ENCODE measurements around the gene ACTN1. TPM values are rescaled to one million over a fixed set of nuclear protein-coding genes. Genes with fewer than 3 reads are reported as not detected.

The ACTN1 gene
- total RNA-seq, 4 donors from 2014 or later: 40.3 to 585 (median 80.1) TPM

DNA sequence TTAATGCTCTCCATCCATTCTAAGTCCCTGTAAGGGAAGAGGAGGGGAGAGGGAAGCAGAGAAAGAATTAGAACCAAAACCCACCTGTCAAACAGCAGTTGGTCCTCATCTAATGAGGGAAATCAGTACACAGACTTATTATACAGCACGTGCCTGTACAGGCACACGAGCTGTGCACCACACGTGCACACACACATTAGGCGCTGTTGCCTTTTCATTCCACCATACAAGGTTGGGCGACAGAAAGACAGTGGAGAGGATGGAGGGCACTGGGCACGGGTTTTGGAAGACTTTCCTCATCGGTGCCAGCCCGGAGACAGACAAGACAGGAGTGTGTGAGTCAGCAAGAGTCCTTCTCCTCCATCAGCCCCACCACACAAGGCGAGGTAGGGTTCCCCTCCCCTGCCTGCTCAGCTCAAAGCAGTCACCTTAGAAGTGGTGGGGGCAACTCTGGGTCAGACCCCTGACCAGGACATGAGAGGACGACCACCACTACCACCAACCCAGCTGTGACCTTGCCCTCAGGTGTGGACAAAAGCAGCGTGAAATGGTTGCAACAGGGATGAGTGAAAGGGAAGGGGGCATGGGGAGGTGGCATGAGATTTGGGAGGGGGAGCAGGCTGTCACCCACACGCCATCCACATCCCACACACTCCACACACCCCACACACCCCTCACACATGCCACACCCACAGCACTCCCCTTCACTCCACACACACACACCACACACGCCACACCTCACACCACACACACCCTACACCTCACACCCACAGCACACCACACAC lies 80.7 kb downstream of the ACTN1 start:
- H3K9me3 ChIP-seq: no peaks in the 10 kb centered on the region

DNA sequence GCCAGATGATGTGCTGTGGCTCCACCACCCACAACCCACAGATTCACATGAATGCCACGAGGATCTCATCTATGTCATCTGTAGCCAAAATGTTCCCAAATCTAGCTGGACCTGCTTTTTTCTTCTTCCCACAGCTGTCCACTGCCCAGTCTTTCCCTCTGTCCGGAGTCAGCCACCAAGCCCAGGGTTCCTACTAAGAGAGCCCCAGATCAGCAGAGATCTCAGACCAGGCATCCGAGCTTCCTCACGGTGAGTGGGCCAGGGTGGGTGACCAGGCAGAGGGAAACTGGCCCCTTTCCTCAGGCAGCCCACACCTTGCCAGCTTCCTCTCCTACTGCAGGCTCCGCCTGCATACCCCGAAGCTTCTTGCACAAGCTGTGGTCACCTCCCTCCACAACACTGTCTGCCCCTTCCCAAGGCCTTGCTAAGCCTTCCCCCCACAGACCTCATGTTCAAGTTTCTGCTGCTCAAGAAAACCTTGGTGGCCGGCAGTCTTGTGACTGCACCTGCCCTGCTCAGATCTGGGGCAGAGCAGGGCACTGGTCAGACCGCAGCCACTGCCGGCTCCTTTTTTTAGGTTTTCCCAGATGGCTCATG lies 81.4 kb downstream of the ACTN1 start:
- Histone ChIP-seq H3K4me1 (no peaks in the 10 kb centered on the region), H3K27ac (peak overlapping the region in 1 of 4 donors; percentile 46), H3K27me3 (no peaks in the 10 kb centered on the region), H3K4me3 (no peak overlapping the region), H3K36me3 (peaks cover 0 to 42% (median 0%) of the 10 kb centered on the region in 3 donors), H3K9me3 (no peaks in the 10 kb centered on the region)
- no peak for DNase-seq
- TF ChIP-seq, protein P1, sequence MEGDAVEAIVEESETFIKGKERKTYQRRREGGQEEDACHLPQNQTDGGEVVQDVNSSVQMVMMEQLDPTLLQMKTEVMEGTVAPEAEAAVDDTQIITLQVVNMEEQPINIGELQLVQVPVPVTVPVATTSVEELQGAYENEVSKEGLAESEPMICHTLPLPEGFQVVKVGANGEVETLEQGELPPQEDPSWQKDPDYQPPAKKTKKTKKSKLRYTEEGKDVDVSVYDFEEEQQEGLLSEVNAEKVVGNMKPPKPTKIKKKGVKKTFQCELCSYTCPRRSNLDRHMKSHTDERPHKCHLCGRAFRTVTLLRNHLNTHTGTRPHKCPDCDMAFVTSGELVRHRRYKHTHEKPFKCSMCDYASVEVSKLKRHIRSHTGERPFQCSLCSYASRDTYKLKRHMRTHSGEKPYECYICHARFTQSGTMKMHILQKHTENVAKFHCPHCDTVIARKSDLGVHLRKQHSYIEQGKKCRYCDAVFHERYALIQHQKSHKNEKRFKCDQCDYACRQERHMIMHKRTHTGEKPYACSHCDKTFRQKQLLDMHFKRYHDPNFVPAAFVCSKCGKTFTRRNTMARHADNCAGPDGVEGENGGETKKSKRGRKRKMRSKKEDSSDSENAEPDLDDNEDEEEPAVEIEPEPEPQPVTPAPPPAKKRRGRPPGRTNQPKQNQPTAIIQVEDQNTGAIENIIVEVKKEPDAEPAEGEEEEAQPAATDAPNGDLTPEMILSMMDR (IDR thresholded peaks at IDR 0.05): no peak
- TF ChIP-seq POLR2A (IDR thresholded peaks at IDR 0.05): no peak

More for the DNA sequence above, 80.7 kb downstream of the ACTN1 start:
- H3K27ac ChIP-seq: peak overlapping the region in 2 of 4 donors; percentile 46
- no peak overlapping the region for H3K4me3 ChIP-seq
- no peak for DNase-seq
- no peaks in the 10 kb centered on the region for H3K27me3 ChIP-seq
- no peak for TF ChIP-seq POLR2A (IDR thresholded peaks at IDR 0.05)
- TF ChIP-seq, protein P1 (IDR thresholded peaks at IDR 0.05): no peak
- no peaks in the 10 kb centered on the region for H3K4me1 ChIP-seq
- H3K36me3 ChIP-seq: peaks cover 0 to 50% (median 0%) of the 10 kb centered on the region in 3 donors

DNA sequence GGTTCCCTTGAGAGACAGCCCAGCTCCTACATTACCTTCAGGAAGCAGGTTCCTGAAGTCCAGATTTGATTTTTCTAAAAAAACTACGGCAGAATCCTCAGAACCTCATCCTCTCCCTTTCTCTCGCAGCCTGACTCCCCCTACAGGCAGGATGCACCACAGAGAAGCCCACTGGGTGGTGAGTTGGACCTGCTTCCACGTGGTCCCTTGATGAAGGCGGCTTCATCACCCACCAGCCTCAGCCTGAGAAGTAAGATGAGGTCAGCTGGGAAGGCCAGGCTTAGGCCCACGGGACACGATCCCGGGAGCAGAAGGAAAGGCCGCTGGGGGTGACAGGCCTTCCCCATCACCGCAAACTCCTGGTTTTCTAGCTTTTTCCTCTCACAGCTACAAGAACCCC lies 83.0 kb downstream of the ACTN1 start:
- no peaks in the 10 kb centered on the region for H3K4me1 ChIP-seq

DNA sequence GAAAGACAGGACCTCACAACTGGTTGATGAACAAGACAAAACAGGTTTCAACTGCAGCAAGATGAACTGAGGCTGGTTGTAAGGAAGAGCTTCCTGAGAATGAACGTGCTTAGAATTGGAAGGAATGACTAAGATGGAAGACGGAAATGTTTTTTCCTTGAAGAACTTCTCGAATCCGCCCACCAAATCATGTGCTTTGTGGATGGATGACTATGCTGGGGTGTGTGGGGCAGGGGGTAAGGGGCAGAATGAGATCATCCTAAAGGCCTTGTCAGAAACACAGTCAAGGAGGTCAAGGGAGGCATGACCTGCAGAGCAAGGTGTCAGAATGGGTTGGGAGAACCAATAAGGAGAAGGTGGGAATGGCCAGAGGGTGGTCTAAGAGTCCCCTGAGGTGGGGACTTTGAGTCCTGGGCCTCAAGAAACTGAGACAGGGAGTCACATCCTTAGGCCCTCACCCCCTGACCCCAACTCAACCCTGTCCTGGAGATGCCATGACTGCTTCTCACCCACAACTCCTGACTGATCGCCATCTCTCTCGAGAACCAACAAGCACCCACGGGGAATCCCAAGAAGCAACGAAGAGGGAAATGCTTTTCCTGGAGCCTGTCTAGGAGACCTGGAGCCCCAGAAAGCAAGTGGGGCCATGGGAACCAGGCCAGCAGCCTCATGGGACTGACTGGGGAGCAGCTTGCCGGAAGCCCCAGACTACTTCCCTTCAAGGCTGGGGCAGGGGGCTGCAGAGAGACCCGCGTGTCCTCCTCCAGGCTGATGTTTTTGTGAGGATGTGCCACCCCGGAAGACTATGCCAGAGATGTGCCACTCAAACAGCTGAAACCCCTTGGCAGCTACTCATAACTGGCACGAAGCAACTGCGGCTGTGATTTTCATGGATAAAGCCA lies 84.0 kb downstream of the ACTN1 start:
- peak overlapping the region in 1 of 4 donors; percentile 51 for H3K27ac ChIP-seq
- no peaks in the 10 kb centered on the region for H3K27me3 ChIP-seq
- no peaks in the 10 kb centered on the region for H3K4me1 ChIP-seq
- DNase-seq: no peak
- peaks cover 0 to 44% (median 0%) of the 10 kb centered on the region in 3 donors for H3K36me3 ChIP-seq
- no peaks in the 10 kb centered on the region for H3K9me3 ChIP-seq
- TF ChIP-seq POLR2A (IDR thresholded peaks at IDR 0.05): no peak
- TF ChIP-seq, protein P1 (IDR thresholded peaks at IDR 0.05): no peak
- H3K4me3 ChIP-seq: no peak overlapping the region

More for the DNA sequence above, 83.0 kb downstream of the ACTN1 start:
- TF ChIP-seq, protein P1 (IDR thresholded peaks at IDR 0.05): no peak
- TF ChIP-seq POLR2A (IDR thresholded peaks at IDR 0.05): no peak
- Histone ChIP-seq H3K4me3 (no peak overlapping the region), H3K9me3 (no peaks in the 10 kb centered on the region), H3K36me3 (peaks cover 0 to 41% (median 0%) of the 10 kb centered on the region in 3 donors), H3K27me3 (no peaks in the 10 kb centered on the region), H3K27ac (no peak overlapping the region)
- DNase-seq: no peak

DNA sequence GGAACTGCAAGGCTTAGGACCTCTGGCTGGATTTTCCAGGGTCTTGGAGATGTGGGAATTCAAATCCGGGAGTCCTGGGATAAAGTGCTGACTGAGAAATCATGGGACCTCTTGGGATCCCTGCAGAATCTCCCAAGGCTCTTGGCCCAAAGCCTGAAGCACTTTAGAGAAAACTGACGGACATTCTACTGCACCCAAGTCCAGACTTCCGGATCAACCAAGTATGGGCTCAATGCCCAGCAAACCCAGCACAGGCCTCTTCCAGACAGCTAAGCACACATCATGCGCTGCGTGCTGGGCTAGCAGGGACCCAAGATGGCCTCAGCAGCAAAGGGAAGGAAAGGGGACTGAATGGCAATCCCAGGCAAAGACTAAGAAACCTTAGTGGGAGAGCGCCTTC lies 85.0 kb downstream of the ACTN1 start:
- H3K27ac ChIP-seq: peak overlapping the region in 1 of 4 donors; percentile 51
- peaks cover 0 to 50% (median 0%) of the 10 kb centered on the region in 3 donors for H3K36me3 ChIP-seq
- DNase-seq: peak in 1 of 3 donors; percentile 15
- no peak overlapping the region for H3K4me3 ChIP-seq
- no peaks in the 10 kb centered on the region for H3K27me3 ChIP-seq
- TF ChIP-seq POLR2A (IDR thresholded peaks at IDR 0.05): no peak
- TF ChIP-seq, protein P1 (IDR thresholded peaks at IDR 0.05): no peak
- H3K4me1 ChIP-seq: no peaks in the 10 kb centered on the region
- no peaks in the 10 kb centered on the region for H3K9me3 ChIP-seq
